ENCODE measurements around the gene SLC16A13.

The SLC16A13 gene

GRCh38 chr17:7063518-7064094, 27.8 kb downstream of the SLC16A13 start:
- no peak for DNase-seq (ENCODE audit: low spot score)
- TF ChIP-seq, protein P1, sequence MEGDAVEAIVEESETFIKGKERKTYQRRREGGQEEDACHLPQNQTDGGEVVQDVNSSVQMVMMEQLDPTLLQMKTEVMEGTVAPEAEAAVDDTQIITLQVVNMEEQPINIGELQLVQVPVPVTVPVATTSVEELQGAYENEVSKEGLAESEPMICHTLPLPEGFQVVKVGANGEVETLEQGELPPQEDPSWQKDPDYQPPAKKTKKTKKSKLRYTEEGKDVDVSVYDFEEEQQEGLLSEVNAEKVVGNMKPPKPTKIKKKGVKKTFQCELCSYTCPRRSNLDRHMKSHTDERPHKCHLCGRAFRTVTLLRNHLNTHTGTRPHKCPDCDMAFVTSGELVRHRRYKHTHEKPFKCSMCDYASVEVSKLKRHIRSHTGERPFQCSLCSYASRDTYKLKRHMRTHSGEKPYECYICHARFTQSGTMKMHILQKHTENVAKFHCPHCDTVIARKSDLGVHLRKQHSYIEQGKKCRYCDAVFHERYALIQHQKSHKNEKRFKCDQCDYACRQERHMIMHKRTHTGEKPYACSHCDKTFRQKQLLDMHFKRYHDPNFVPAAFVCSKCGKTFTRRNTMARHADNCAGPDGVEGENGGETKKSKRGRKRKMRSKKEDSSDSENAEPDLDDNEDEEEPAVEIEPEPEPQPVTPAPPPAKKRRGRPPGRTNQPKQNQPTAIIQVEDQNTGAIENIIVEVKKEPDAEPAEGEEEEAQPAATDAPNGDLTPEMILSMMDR (IDR thresholded peaks at IDR 0.05; ENCODE audit: extremely low read depth, missing control alignments), result no peak

DNA sequence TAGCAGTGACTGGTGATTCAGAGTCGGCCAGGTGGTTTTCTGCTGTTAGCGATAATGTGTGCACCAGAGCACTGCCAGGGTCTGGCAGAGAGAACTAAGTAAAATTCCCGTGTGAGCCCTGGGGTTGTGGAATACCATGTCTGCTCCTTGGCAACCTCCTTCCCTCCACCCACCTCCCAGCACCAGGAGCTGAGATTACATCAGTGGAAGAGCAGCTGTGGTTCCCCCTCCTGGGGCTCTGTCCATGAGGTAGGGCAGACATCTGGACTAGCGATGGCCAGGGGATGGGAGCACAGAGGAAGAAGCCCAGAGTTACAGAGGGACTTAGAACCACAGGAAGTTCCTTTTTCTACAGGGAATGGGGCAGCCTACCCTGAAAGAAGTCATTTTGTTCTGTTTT, 28.4 kb downstream of the SLC16A13 start:
- DNase-seq (ENCODE audit: low spot score), result no peak
- TF ChIP-seq, protein P1 (IDR thresholded peaks at IDR 0.05; ENCODE audit: extremely low read depth, missing control alignments), result no peak

GRCh38 chr17:7067198-7067597, 31.4 kb downstream of the SLC16A13 start:
- DNase-seq (ENCODE audit: low spot score), result no peak
- TF ChIP-seq, protein P1 (IDR thresholded peaks at IDR 0.05; ENCODE audit: extremely low read depth, missing control alignments), result no peak

- DNase-seq (ENCODE audit: low spot score), result no peak
- TF ChIP-seq, protein P1 (IDR thresholded peaks at IDR 0.05; ENCODE audit: extremely low read depth, missing control alignments), result no peak
Observed at GRCh38 chr17:7068268-7068667, 32.5 kb downstream of the SLC16A13 start.

DNA sequence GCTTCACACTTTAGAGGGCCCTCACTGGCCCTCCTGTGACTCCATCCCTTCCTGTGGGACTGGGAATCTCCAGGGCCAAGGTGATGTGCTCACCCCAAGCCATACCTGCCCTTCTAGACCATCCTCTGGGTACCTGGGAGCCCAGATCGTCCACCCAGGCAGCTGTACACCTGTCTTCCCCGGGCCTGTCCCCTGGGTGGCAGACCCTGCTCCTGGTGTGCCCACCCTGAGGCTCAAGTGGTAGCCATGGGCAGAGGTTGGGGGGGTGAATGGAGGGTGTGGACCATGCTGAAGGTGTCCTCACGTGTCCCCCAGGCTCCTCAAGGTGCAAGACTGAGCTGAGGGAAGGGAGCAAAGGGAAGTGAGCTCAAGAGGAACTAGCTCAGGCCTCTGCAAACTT, 34.9 kb downstream of the SLC16A13 start:
- TF ChIP-seq, protein P1 (IDR thresholded peaks at IDR 0.05; ENCODE audit: extremely low read depth, missing control alignments), result no peak
- no peak for DNase-seq (ENCODE audit: low spot score)

- no peak for DNase-seq (ENCODE audit: low spot score)
- TF ChIP-seq, protein P1 (IDR thresholded peaks at IDR 0.05; ENCODE audit: extremely low read depth, missing control alignments), result no peak
Observed at GRCh38 chr17:7072406-7072805, 36.6 kb downstream of the SLC16A13 start.

DNA sequence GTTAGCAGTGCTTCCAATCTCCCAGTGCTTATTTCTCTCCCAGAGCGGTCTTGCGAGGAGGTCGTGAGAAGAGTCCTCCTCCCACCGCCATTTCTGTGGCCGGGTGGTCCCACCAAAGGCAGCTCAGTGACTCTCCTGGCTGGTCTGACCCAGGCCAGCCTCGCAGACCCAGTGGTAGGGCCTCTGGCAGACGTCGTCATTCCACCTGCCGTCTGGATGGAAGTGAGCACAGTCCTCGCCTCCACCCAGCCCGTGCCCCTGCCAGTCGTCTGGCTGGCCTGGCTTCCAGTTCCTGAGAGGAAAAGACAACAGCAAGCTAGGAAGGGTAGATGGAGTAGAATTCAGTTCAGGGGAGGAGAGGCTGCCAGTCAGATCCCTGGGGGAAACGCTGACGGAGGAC, 39.1 kb downstream of the SLC16A13 start:
- TF ChIP-seq, protein P1 (IDR thresholded peaks at IDR 0.05; ENCODE audit: extremely low read depth, missing control alignments), result no peak

More for the DNA sequence above, 39.1 kb downstream of the SLC16A13 start:
- DNase-seq (ENCODE audit: low spot score), result no peak

All from GM20000 (cell line).